GM19025 (cell line): ENCODE data around the gene LAMC3.
"Not testable (repeated sequence)": the region's sequence is repeated elsewhere in the genome, so short reads cannot be mapped to it uniquely, and the experiment has no call there.

Source experiments
- ATAC-seq: cut with Tn5 transposase; IDR thresholded peaks from one replicate; pipeline ENCODE4 v1.9.1; 2021; ENCODE audit warnings: mild to moderate bottlenecking, low read depth, moderate library complexity; ENCODE audit not compliant: unreplicated experiment

Gene LAMC3

DNA sequence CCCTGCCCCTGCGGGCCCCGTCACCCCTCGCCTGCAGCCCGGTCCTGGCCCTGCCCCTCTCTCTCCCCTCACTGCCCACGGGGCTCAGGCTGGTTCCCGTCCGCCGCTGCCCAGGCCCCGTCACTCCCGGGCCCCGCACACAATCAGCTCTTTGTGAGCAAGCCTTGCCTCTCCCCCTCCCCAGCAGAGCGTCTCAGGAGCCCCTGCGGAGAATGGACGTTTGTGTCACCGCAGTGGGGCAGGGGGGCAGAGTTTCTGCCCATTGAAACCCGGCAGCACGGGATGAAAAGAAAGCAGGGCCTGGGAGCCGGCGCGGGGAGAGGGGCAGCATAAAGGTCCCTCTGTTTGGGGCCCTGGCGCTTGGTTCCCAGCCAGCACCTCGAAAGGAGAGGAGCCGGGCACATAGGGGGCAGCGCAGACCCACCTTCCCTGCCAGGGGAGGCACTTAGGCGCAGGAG, 102.9 kb downstream of the LAMC3 start:
- ATAC-seq, result no peak

DNA sequence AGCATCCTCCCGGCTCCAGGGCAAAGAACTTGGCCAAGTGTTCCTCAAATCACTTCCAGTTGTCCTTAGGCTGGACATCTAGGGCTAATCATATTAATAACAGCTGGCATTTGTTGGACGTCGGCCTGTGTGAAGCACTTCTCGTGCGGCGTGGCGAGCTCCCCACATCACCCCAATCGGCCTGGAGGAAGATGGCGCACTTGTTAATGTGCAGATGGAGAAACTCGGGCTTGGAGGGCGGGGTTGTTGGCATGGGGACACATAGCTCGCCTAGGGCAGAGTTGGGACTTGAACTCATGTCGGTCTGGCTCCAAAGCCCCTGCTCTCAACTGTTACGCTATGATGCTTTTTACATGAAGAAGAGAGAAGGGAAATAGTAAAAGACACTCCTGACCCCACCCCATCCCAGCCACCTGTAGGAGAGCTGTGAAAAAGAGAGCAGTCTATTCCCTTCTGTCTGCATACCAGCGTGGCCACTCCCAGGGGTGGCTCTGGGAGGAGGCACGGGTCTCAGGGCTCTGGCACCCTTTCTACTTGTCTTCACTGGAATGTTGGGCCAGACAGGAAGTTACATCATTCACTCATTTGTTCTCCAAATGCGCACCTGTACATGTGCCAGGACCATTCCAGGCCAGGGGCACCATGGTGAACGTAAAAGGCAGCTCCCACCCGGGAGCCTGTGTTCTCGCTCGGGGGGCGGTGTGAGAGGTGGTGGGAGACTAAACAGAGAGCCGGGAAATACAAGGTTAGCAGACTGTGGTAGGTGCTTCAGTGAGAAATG, 103.6 kb downstream of the LAMC3 start:
- no peak for ATAC-seq

DNA sequence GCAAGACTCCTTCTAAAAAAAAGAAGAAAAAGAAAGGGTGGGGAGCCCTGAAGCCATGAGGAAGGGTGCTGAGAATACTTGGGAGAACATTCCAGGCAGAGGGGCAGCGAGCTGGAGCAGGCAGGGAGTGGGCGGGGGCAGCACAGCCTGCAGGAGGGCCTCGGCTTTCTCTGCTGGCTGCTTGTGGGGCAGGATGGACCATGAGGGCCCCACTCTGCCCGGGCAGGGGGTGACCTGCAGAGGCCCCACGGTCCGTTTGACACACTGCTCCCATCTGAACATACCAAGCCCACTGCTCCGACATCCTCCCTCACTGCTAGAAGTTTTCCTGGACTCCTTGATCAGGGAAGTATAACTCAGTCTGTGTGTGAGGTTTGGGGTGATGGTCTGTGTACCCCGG, 104.7 kb downstream of the LAMC3 start:
- no peak for ATAC-seq

DNA sequence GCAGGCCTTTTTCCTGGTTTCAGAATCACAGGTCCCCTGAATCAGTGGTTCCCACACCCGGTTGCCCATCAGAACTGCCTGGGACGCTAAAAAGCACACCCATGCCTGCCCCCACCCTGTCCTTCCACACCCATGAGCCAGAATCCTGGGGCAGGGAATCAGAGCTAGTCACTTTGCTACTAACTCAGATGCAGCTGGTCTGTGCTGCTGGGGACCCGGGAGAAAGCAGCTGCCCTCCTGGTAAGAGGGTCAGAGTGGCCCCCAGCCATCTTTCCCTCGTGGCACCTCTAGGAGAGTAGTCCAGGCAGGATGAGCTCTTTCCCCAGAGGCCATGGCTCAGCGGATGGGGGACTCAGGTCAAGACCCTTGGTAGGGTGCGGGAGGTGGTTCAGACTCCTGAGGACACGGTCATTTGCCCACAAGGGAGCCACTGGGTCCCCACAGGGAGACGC, 105.1 kb downstream of the LAMC3 start:
- no peak for ATAC-seq

DNA sequence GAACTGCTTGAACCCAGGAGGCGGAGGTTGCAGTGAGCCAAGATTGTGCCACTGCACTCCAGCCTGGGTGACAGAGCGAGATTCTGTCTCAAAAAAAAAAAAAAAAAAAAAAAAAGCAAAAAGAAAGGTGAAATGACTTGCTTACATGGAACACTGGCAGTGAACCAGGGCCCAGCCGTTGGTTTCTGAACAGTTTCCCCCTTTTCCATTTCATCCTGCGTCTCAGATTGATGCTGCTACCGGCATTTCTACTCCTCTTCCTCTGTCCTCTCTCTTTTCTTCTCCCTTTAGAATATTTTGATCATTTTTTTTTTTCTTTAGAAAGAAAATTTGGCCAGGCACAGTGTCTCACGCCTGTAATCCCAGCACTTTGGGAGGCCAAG, 106.4 kb downstream of the LAMC3 start:
- not testable (repeated sequence) for ATAC-seq

DNA sequence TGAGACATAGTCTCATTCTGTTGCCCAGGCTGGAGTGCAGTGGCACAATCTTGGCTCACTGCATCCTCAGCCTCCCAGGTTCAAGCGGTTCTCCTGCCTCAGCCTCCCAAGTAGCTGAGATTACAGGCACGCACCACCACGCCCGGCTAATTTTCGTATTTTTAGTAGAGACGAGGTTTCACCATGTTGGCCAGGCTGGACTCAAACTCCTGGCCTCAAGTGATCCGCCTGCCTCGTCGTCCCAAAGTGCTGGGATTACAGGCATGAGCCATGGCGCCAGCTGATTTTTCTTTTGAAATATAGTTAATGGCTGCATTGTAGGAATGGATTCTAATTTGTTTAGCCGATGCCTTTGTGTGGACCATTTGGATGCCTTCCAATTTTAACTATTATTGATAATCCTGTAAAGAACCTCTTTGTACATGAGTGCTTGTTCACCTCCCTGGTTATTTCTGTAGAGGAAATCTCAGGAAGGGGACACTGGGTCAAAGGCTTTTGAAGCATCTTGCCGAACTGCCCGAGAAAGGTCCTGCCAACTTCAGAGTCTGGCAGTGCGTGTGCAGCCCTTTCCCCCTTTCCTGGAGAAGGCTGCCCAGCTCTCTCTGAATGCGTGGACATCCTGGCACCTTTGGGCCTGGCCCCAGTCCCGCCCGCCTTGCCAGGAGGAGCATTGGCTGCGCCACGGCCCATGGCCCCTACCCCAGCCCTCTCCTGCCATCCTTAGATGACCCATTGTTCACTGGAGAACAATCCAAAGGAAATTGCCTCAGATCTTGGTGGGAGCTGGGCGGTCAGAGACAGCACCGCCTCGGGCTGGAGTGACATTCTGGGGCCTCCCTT, 107.5 kb downstream of the LAMC3 start:
- no peak for ATAC-seq

DNA sequence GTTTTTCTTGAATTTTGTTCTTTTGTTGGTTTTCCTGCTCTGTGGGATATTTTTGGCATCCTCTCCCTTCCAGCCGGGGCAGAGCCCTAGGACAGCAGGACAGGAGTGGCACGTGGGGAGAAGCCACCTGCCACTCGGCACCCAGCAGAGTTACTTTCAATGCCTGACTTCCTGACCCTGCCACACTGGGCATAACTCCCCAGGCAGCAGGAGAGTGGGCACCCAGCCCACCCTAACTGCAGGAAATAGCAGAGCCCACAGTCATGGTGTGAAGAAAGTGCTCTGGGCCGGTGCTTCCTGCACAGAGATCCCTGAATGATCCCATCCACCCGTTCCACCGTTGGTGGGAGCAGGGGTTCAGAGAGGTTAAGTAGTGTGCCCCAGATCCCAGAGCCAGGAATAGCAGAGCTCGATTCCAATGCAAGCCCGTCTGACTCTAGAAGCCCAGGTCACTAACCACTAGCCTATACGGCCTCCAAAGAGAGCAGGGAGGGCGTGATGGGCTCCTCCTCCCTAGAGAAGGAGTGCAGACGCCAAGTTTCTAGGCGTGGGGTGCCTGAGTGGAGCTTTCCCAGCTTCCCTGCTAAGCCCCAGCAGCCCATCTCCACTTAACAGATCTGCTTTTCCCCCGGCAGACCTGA, 108.3 kb downstream of the LAMC3 start:
- ATAC-seq, result no peak

DNA sequence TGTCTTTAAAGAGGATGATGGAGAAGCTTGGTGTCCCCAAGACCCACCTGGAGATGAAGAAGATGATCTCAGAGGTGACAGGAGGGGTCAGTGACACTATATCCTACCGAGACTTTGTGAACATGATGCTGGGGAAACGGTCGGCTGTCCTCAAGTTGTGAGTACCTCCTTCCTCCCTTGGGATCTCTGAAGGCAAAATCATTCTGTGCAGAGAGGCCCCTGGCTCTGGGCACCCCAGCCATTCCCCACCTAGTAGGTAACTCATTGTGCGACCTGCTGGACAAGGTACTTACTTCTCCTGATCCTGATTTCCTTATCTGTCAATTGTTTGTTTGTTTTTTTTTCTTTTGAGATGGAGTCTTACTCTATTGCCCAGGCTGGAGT, 108.8 kb downstream of the LAMC3 start:
- no peak for ATAC-seq

DNA sequence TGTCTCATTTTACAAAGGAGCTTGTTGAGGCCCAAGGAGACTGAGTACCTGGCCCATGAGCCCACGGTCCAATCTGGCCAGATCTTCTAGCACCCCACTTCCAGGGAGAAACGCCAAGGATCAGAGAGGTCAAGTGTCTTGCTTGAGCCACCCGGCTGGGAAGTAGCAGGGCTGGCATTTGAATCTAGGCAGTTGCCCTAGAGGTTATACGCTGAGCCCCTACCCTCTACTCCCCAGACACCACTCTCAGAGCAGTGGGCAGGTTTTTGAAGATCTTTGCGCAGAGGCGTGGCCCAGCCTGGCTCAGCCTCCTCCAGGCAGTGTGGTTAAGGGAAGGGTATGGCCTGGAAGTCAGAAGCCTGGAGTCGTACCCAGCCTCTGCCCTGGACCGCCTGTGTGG, 110.6 kb downstream of the LAMC3 start:
- ATAC-seq, result no peak

DNA sequence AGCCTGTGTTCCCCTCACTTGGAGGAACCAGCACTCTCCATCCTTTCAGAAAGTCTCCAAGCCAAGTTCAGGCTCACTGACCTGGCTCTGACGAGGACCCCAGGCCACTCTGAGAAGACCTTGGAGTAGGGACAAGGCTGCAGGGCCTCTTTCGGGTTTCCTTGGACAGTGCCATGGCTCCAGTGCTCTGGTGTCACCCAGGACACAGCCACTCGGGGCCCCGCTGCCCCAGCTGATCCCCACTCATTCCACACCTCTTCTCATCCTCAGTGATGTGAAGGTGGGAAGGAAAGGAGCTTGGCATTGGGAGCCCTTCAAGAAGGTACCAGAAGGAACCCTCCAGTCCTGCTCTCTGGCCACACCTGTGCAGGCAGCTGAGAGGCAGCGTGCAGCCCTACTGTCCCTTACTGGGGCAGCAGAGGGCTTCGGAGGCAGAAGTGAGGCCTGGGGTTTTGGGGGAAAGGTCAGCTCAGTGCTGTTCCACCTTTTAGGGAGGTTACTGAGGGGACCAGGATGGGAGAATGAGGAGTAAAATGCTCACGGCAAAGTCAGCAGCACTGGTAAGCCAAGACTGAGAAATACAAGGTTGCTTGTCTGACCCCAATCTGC, 111.8 kb downstream of the LAMC3 start:
- no peak for ATAC-seq

DNA sequence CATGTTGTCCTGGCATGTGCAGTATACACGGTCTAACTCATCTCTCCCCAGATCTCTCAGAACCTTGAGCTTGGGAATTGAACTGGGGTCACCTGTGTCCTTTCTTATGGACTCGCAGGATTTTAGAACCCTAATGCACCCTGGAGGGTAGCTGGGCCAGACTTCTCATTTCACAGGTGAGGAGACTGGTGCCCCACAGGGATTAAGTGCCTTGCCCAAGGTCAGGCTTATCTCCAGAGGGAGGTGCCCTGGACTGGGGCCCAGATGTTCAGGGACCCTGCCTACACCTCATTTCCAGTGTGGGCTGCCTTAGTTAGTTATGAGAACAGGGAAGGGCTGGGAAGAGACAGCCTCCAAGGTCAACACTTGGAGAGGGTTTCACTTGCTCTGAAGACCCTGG, 112.4 kb downstream of the LAMC3 start:
- ATAC-seq, result no peak

DNA sequence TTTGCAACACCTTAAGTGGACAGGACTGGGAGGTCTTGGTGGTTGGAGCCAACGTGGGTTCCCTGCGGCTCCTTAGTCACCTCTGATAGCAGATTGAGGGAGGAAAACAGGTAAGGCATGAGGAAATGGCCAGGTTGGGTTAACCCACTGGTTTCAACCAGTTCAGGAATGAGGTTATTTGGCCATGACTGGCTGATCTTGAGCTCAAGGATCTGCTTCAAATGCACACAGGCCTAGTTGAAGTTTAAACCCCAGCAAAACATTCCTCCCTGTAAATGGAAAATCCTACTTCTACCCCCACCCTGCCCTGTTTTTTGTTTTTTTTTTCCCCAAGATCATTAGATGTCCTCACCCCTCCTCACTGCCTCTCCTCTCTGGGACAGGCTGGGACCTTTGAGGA, 113.2 kb downstream of the LAMC3 start:
- no peak for ATAC-seq

DNA sequence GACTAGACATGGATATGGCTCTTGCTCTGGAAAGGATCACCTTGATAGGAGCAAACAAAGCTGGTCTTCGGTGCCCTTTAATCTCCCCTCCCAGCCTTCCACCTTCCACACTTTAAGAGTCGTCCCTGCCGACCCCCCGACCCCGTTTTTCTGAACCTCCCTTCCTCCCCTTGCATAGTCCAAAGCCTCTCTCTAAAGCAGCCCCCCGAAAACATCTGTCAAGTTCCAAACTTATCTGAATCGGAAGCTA, 116.0 kb downstream of the LAMC3 start:
- ATAC-seq, result no peak

DNA sequence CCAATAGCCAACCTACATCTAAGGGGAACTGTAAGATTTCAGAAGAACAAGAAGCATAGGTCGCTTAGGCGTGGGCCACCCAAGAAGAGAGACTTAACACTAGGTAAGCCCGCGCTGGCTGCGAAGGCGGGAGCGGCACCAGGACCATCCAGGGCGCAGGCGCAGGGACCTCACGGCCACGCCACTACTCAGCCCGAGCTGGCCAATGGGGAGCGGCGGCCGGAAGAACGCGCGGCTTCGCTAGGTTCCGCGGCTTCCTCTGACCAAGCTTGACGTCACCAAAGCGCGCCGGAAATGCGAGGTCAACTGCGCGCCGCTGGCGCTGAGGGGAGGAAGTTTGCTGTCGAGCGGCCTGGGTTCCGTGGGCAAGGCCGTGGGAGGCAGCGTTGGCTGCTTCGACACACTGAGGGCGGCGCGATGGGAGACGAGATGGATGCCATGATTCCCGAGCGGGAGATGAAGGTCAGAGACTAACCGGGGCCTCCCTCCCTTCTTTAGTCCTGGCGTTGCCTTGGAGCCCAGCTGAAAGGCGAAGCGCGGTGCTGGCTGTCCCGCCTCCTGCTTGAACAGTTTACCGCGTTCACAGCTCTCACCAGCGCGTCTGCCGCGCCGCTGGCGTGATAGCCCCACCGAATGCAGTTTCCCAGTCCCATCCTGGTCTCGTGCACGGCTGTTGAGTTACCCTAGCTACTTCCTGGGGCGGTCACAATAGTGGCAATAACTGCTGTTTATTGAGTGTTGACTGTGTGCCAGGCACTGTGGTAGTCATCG, 116.5 kb downstream of the LAMC3 start, which contains the start of gene NUP214:
Gene NUP214 (plus strand): TSS at position 299 of the 771 bp plus-strand sequence. CDS start 119 bp downstream, at position 418.
- peak; percentile 97 for ATAC-seq

DNA sequence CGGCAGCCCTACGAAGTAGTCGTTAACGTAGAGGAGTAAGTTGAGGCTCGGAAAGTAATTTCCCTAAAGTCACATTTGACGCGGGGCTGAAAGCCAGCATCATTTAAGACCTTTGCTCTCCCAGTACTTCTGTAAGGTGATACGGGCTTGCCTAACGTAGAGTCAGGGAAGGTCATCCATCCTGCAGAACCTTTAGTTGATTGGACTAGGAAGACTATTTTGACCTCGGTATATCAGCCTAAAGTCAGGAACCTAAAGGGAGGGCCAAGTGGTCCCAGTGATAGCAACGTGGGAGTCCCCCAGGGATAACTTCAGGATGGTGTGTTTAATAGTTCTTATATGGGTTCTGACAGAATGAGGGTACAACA, 117.1 kb downstream of the LAMC3 start:
- ATAC-seq, result no peak

DNA sequence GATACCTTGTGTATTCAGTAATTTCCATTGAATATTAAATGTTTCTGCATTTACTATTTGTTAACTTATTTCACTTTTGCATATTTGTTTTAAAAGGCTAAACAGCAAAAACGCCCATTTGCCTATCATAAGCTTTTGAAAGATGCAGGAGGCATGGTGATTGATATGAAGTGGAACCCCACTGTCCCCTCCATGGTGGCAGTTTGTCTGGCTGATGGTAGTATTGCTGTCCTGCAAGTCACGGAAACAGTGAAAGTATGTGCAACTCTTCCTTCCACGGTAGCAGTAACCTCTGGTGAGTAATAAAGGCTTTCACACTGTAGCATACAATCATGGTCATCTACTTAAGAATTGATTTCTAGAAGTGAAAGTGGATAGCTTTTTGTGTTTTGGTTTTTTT, 120.2 kb downstream of the LAMC3 start:
- ATAC-seq, result no peak

DNA sequence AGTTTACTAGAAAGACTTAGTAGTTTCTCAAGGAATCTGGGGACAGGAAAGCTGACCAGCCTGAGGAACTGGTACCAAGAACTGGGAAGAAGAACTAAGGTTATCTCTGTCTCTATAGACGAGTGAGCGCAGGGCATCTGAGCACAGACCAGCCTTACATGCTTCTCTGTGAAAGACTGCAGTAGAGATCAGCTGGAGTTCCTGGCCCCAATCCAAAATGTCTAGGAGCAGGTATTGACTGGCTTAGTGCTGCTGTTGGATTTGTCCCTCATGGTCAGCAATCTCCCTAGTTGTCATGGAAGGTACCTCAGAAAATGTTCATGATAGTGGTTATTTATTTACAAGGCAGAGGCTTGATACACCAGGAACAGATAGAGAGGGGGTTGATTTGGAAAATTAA, 129.7 kb downstream of the LAMC3 start:
- ATAC-seq, result no peak

DNA sequence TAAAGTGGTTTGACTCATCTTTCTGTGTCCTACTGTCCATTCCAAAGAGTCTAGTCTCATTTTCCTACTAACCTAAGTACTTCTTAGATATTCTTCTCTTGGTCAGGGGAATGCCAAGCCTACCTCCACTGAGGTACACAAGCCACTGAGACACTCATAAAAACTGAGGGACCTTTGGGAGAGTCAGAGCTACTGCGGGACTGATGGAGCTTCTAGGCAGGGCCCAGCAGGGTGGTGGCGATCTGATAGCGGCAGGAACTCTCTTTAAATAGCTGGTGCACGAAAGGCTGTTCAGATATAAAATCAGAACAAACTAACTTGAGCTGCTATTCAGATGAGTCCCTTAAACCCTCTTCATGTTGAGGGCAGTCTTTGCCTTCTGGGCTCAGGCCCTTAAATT, 131.1 kb downstream of the LAMC3 start:
- no peak for ATAC-seq

DNA sequence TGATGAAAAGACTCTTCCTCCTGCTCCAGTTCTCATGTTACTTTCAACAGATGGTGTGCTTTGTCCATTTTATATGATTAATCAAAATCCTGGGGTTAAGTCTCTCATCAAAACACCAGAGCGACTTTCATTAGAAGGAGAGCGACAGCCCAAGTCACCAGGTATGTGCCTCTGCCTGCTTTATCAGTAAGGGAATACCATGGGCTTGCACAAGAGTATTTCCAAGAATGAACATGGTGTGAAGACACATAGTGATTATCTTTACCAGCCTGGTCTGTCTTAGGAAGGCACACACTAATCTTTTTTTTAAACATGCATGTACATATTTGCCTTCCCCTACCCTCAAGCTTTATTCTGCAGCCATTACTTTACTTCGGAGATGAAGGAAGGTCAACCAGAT, 131.6 kb downstream of the LAMC3 start:
- no peak for ATAC-seq

DNA sequence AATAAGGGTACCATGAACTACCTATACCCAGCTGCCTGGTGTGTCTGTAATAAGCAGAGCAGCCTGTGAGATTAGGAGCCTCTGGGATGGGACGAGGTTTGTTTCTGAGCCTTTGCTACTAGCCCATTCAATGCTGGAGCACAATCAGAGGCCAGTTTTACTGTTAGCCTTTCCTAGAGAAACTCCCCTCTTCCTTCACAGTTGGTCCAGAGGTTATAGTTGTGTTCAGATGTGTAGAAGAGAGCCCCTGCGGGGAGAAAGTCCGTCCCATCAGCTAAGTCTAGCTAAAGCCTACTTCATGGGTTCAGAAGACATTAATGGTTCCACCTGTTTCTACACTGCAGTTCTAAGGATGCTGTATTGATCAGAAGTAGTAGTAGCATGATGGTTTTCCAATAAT, 133.2 kb downstream of the LAMC3 start:
- no peak for ATAC-seq
